ENCODE data around the gene TVP23C.
"Not testable (repeated sequence)": the region's sequence is repeated elsewhere in the genome, so short reads cannot be mapped to it uniquely, and the experiment has no call there.

DNA sequence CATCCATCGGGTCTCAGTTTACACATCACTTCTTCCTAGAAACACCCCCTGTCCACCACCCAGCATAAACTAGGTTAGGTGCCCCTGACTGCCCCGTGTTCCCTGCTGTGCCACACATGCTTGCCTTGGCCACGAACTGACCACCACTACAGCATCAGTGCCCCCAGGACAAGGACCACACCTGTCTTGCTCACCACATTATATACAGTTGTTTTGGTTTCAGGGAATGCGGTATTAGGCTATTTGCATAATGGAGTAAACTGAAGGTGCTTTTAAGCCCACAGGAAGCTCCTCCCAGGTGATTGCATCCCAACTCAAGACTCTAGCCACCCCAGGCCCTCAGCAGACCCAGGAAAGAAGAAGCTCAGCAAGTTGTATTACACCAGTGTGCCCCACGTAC lies 20.0 kb upstream of the TVP23C start:
- TF ChIP-seq, protein P1, sequence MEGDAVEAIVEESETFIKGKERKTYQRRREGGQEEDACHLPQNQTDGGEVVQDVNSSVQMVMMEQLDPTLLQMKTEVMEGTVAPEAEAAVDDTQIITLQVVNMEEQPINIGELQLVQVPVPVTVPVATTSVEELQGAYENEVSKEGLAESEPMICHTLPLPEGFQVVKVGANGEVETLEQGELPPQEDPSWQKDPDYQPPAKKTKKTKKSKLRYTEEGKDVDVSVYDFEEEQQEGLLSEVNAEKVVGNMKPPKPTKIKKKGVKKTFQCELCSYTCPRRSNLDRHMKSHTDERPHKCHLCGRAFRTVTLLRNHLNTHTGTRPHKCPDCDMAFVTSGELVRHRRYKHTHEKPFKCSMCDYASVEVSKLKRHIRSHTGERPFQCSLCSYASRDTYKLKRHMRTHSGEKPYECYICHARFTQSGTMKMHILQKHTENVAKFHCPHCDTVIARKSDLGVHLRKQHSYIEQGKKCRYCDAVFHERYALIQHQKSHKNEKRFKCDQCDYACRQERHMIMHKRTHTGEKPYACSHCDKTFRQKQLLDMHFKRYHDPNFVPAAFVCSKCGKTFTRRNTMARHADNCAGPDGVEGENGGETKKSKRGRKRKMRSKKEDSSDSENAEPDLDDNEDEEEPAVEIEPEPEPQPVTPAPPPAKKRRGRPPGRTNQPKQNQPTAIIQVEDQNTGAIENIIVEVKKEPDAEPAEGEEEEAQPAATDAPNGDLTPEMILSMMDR (conservative IDR thresholded peaks at IDR 0.05), result not testable (repeated sequence)
- not testable (repeated sequence) for TF ChIP-seq EZH2 (IDR thresholded peaks at IDR 0.05; ENCODE audit: low read depth)

Measured in PC-9 (cell line).